GM23338 (cell line): ENCODE results near the gene GASK1B. TPM values are rescaled to one million over a fixed set of nuclear protein-coding genes. Genes with fewer than 3 reads are reported as not detected.

Source experiments
- ATAC-seq: fragments of 200-7000 bp; cut with Tn5 transposase; 3 replicates; pipeline ENCODE4 v1.9.1; 2020
- DNase-seq: peaks from one replicate; pipeline ENCODE4 v3.0.0-alpha.2; 2015; ENCODE audit warnings: low spot score
- H2AFZ ChIP-seq: fragments of 200-600 bp; sonication (generic); 2 replicates; pipeline ENCODE4 v1.8.0; 2016; ENCODE audit warnings: antibody characterized with exemption, mild to moderate bottlenecking, moderate library complexity
- H3F3A ChIP-seq: fragments of 200-600 bp; sonication (generic); replicated peaks from 2 replicates; pipeline ENCODE4 v1.8.0; 2017; ENCODE audit warnings: antibody characterized with exemption, mixed run types, low read depth
- H3K27ac ChIP-seq: fragments of 200-600 bp; sonication (generic); 2 replicates; pipeline ENCODE4 v1.6.1; 2016; ENCODE audit warnings: low read depth
- H3K27me3 ChIP-seq: fragments of 200-600 bp; sonication (generic); 2 replicates; pipeline ENCODE4 v1.8.0; 2016; ENCODE audit warnings: mild to moderate bottlenecking, mixed run types, moderate library complexity; ENCODE audit not compliant: insufficient read depth
- H3K36me3 ChIP-seq: fragments of 200-600 bp; sonication (generic); 2 replicates; pipeline ENCODE4 v1.8.0; 2016; ENCODE audit warnings: mild to moderate bottlenecking; ENCODE audit not compliant: insufficient read depth
- H3K4me1 ChIP-seq: fragments of 200-600 bp; sonication (generic); 2 replicates; pipeline ENCODE4 v1.8.0; 2016; ENCODE audit warnings: mild to moderate bottlenecking, moderate library complexity; ENCODE audit not compliant: insufficient read depth
- H3K4me2 ChIP-seq: fragments of 200-600 bp; sonication (generic); 2 replicates; pipeline ENCODE4 v1.7.1; 2017; ENCODE audit warnings: mixed run types
- H3K4me3 ChIP-seq: fragments of 200-600 bp; sonication (generic); 2 replicates; pipeline ENCODE4 v1.6.1; 2016; ENCODE audit warnings: mixed run types
- H3K79me2 ChIP-seq: fragments of 200-600 bp; sonication (generic); replicated peaks from 2 replicates; pipeline ENCODE4 v1.8.0; 2017; ENCODE audit warnings: mild to moderate bottlenecking; ENCODE audit not compliant: insufficient read depth
- H3K9me2 ChIP-seq: fragments of 200-600 bp; sonication (generic); 2 replicates; pipeline ENCODE4 v1.8.0; 2017; ENCODE audit not compliant: insufficient read depth
- H4K20me1 ChIP-seq: fragments of 200-600 bp; sonication (generic); replicated peaks from 2 replicates; pipeline ENCODE4 v1.8.0; 2017; ENCODE audit warnings: mild to moderate bottlenecking; ENCODE audit not compliant: insufficient read depth
- H3K27ac Mint-ChIP-seq: 2 replicates; pipeline ENCODE4 v1.8.0; 2020; ENCODE audit warnings: inconsistent platforms, mild to moderate bottlenecking, moderate library complexity, mixed read lengths
- H3K27me3 Mint-ChIP-seq: 3 replicates; pipeline ENCODE4 v1.8.0; 2022; ENCODE audit warnings: low read depth, mild to moderate bottlenecking, moderate library complexity, mixed read lengths, inconsistent platforms; ENCODE audit not compliant: insufficient read depth, poor library complexity
- H3K36me3 Mint-ChIP-seq: 3 replicates; pipeline ENCODE4 v1.8.0; 2021; ENCODE audit warnings: low read depth, mild to moderate bottlenecking, inconsistent platforms, moderate library complexity, mixed read lengths
- H3K4me1 Mint-ChIP-seq: 3 replicates; pipeline ENCODE4 v1.8.0; 2020; ENCODE audit warnings: mild to moderate bottlenecking, inconsistent platforms, mixed read lengths
- H3K4me3 Mint-ChIP-seq: 3 replicates; pipeline ENCODE4 v1.8.0; 2021; ENCODE audit warnings: moderate library complexity, mild to moderate bottlenecking, inconsistent platforms, mixed read lengths
- H3K9me3 Mint-ChIP-seq: 3 replicates; pipeline ENCODE4 v1.8.0; 2020; ENCODE audit warnings: moderate library complexity, mild to moderate bottlenecking, inconsistent platforms, mixed read lengths
- CREB1 ChIP-seq: fragments of 250-450 bp; sonication (Bioruptor Pico); IDR thresholded peaks from 2 replicates; pipeline ENCODE4 v1.5.0; 2020; ENCODE audit warnings: low read depth, mild to moderate bottlenecking, moderate library complexity
- ETS1 ChIP-seq: IDR thresholded peaks from 2 replicates; pipeline ENCODE4 v1.6.1; 2016; ENCODE audit warnings: antibody characterized with exemption
- EZH2 ChIP-seq: fragments of 200-600 bp; sonication (generic); IDR thresholded peaks from one replicate; pipeline ENCODE4 v1.8.0; 2017; ENCODE audit warnings: antibody characterized with exemption, mild to moderate bottlenecking, low read depth; ENCODE audit not compliant: unreplicated experiment
- EZH2phosphoT487 ChIP-seq: fragments of 200-600 bp; sonication (generic); IDR thresholded peaks from one replicate; pipeline ENCODE4 v1.8.1; 2018; ENCODE audit warnings: antibody characterized with exemption; ENCODE audit not compliant: unreplicated experiment
- JUNB ChIP-seq: IDR thresholded peaks from one replicate; pipeline ENCODE4 v1.6.1; 2016; ENCODE audit warnings: antibody characterized with exemption; ENCODE audit not compliant: unreplicated experiment
- NANOG ChIP-seq: IDR thresholded peaks from 2 replicates; pipeline ENCODE4 v1.6.1; 2016; ENCODE audit warnings: antibody characterized with exemption, borderline replicate concordance
- POLR2AphosphoS5 ChIP-seq: IDR thresholded peaks from 2 replicates; pipeline ENCODE4 v1.6.1; 2016; ENCODE audit warnings: antibody characterized with exemption, low read depth
- STAT1 ChIP-seq: IDR thresholded peaks from one replicate; pipeline ENCODE4 v1.6.1; 2016; ENCODE audit warnings: antibody characterized with exemption; ENCODE audit not compliant: unreplicated experiment
- ZNF114 ChIP-seq: fragments of 250-450 bp; sonication (Bioruptor Pico); IDR thresholded peaks from 2 replicates; pipeline ENCODE4 v1.5.0; 2020; ENCODE audit warnings: mild to moderate bottlenecking, moderate library complexity
- ZNF331 ChIP-seq: fragments of 250-450 bp; sonication (Bioruptor Pico); IDR thresholded peaks from 2 replicates; pipeline ENCODE4 v1.5.0; 2020; ENCODE audit warnings: low read depth, mild to moderate bottlenecking, moderate library complexity
- polyA plus RNA-seq: library from polyadenylated mRNA; unstranded; fragments of >200 nt; fragmentation: Nextera tagmentation; extraction: Ambion mirVana; gene quantifications from 2 replicates; pipeline ENCODE4 v1.2.1, GENCODE V29; 2016
- total RNA-seq: library from RNA; depleted of rRNA; stranded (reverse); fragments of >200 nt; shearing (Covaris generic); gene quantifications from 2 replicates; pipeline ENCODE4 v1.2.3, GENCODE V29; 2014
- TF ChIP-seq, protein P1 (sequence below): IDR thresholded peaks from one replicate; pipeline ENCODE4 v1.6.1; 2018; ENCODE audit warnings: antibody characterized with exemption; ENCODE audit not compliant: unreplicated experiment
- TF ChIP-seq, protein P2 (sequence below), 2 experiments: fragments of 200-600 bp in 1 of 2; sonication (generic) in 1 of 2; conservative IDR thresholded peaks; 2 replicates each; pipeline versions ENCODE4 v1.5.1 to v1.6.1; 2016 to 2017; ENCODE audit warnings: antibody characterized with exemption in 2 of 2, low read depth in 2 of 2, mild to moderate bottlenecking in 2 of 2, moderate library complexity in 1 of 2
- TF ChIP-seq, protein P3 (sequence below): fragments of 250-450 bp; sonication (Bioruptor Pico); IDR thresholded peaks from 2 replicates; pipeline ENCODE4 v1.5.0; 2020; ENCODE audit warnings: mild to moderate bottlenecking, moderate library complexity

Gene GASK1B
- total and polyA plus RNA-seq, 2 experiments from 2014 or later: not detected

DNA sequence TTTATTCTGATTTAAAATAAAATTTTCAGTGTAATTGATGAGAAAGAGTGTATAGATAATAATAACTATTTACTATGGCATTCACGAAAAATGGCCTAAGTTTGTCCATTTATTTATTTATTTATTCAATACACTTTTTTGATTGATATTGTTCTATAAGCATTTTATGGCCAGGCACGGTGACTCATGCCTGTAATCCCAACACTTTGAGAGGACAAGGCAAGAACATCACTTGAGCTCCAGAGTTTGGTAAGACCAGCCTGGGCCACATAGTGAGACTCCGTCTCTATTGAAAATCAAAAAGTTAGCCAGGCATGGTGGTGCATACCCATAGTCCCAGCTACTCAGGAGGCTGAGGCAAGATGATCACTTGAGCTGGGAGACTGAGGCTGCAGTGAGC lies 25.7 kb downstream of the GASK1B start:
- ATAC-seq: no peak

More for the DNA sequence above, 25.7 kb downstream of the GASK1B start:
- no peaks in the 10 kb centered on the region for H3K27me3 ChIP-seq
- H3K27ac Mint-ChIP-seq: no peak overlapping the region
- no peaks in the 10 kb centered on the region for H3K79me2 ChIP-seq
- no peak overlapping the region for H2AFZ ChIP-seq
- peaks cover 6% of the 10 kb centered on the region; the same call in 1 of the 2 replicates for H3K9me2 ChIP-seq
- H3K27ac ChIP-seq: no peak overlapping the region
- H3K4me2 ChIP-seq: no peak overlapping the region
- TF ChIP-seq STAT1 (no peak), ZNF114 (CRISPR knock-in tag) (no peak), ETS1 (no peak), NANOG (no peak), EZH2 (no peak), EZH2phosphoT487 (no peak), POLR2AphosphoS5 (no peak), JUNB (no peak), CREB1 (CRISPR knock-in tag) (no peak), ZNF331 (CRISPR knock-in tag) (no peak)
- TF ChIP-seq, protein P1, sequence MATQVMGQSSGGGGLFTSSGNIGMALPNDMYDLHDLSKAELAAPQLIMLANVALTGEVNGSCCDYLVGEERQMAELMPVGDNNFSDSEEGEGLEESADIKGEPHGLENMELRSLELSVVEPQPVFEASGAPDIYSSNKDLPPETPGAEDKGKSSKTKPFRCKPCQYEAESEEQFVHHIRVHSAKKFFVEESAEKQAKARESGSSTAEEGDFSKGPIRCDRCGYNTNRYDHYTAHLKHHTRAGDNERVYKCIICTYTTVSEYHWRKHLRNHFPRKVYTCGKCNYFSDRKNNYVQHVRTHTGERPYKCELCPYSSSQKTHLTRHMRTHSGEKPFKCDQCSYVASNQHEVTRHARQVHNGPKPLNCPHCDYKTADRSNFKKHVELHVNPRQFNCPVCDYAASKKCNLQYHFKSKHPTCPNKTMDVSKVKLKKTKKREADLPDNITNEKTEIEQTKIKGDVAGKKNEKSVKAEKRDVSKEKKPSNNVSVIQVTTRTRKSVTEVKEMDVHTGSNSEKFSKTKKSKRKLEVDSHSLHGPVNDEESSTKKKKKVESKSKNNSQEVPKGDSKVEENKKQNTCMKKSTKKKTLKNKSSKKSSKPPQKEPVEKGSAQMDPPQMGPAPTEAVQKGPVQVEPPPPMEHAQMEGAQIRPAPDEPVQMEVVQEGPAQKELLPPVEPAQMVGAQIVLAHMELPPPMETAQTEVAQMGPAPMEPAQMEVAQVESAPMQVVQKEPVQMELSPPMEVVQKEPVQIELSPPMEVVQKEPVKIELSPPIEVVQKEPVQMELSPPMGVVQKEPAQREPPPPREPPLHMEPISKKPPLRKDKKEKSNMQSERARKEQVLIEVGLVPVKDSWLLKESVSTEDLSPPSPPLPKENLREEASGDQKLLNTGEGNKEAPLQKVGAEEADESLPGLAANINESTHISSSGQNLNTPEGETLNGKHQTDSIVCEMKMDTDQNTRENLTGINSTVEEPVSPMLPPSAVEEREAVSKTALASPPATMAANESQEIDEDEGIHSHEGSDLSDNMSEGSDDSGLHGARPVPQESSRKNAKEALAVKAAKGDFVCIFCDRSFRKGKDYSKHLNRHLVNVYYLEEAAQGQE: no peak
- TF ChIP-seq, protein P2, sequence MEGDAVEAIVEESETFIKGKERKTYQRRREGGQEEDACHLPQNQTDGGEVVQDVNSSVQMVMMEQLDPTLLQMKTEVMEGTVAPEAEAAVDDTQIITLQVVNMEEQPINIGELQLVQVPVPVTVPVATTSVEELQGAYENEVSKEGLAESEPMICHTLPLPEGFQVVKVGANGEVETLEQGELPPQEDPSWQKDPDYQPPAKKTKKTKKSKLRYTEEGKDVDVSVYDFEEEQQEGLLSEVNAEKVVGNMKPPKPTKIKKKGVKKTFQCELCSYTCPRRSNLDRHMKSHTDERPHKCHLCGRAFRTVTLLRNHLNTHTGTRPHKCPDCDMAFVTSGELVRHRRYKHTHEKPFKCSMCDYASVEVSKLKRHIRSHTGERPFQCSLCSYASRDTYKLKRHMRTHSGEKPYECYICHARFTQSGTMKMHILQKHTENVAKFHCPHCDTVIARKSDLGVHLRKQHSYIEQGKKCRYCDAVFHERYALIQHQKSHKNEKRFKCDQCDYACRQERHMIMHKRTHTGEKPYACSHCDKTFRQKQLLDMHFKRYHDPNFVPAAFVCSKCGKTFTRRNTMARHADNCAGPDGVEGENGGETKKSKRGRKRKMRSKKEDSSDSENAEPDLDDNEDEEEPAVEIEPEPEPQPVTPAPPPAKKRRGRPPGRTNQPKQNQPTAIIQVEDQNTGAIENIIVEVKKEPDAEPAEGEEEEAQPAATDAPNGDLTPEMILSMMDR (conservative IDR thresholded peaks at IDR 0.05; ENCODE audit: low read depth in 2 of 2): no peak
- TF ChIP-seq, protein P3, sequence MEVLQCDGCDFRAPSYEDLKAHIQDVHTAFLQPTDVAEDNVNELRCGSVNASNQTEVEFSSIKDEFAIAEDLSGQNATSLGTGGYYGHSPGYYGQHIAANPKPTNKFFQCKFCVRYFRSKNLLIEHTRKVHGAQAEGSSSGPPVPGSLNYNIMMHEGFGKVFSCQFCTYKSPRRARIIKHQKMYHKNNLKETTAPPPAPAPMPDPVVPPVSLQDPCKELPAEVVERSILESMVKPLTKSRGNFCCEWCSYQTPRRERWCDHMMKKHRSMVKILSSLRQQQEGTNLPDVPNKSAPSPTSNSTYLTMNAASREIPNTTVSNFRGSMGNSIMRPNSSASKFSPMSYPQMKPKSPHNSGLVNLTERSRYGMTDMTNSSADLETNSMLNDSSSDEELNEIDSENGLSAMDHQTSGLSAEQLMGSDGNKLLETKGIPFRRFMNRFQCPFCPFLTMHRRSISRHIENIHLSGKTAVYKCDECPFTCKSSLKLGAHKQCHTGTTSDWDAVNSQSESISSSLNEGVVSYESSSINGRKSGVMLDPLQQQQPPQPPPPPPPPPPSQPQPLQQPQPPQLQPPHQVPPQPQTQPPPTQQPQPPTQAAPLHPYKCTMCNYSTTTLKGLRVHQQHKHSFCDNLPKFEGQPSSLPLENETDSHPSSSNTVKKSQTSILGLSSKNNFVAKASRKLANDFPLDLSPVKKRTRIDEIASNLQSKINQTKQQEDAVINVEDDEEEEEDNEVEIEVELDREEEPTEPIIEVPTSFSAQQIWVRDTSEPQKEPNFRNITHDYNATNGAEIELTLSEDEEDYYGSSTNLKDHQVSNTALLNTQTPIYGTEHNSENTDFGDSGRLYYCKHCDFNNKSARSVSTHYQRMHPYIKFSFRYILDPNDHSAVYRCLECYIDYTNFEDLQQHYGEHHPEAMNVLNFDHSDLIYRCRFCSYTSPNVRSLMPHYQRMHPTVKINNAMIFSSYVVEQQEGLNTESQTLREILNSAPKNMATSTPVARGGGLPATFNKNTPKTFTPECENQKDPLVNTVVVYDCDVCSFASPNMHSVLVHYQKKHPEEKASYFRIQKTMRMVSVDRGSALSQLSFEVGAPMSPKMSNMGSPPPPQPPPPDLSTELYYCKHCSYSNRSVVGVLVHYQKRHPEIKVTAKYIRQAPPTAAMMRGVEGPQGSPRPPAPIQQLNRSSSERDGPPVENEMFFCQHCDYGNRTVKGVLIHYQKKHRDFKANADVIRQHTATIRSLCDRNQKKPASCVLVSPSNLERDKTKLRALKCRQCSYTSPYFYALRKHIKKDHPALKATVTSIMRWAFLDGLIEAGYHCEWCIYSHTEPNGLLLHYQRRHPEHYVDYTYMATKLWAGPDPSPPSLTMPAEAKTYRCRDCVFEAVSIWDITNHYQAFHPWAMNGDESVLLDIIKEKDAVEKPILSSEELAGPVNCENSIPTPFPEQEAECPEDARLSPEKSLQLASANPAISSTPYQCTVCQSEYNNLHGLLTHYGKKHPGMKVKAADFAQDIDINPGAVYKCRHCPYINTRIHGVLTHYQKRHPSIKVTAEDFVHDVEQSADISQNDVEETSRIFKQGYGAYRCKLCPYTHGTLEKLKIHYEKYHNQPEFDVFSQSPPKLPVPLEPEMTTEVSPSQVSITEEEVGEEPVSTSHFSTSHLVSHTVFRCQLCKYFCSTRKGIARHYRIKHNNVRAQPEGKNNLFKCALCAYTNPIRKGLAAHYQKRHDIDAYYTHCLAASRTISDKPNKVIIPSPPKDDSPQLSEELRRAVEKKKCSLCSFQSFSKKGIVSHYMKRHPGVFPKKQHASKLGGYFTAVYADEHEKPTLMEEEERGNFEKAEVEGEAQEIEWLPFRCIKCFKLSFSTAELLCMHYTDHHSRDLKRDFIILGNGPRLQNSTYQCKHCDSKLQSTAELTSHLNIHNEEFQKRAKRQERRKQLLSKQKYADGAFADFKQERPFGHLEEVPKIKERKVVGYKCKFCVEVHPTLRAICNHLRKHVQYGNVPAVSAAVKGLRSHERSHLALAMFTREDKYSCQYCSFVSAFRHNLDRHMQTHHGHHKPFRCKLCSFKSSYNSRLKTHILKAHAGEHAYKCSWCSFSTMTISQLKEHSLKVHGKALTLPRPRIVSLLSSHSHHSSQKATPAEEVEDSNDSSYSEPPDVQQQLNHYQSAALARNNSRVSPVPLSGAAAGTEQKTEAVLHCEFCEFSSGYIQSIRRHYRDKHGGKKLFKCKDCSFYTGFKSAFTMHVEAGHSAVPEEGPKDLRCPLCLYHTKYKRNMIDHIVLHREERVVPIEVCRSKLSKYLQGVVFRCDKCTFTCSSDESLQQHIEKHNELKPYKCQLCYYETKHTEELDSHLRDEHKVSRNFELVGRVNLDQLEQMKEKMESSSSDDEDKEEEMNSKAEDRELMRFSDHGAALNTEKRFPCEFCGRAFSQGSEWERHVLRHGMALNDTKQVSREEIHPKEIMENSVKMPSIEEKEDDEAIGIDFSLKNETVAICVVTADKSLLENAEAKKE: no peak
- H3K4me1 ChIP-seq: no peaks in the 10 kb centered on the region
- no peaks in the 10 kb centered on the region for H3F3A ChIP-seq
- no peaks in the 10 kb centered on the region for H3K36me3 ChIP-seq
- no peaks in the 10 kb centered on the region for H4K20me1 ChIP-seq
- H3K36me3 Mint-ChIP-seq: no peaks in the 10 kb centered on the region
- no peak overlapping the region for H3K4me3 Mint-ChIP-seq
- no peaks in the 10 kb centered on the region for H3K4me1 Mint-ChIP-seq
- peaks cover 3% of the 10 kb centered on the region; the same call in 1 of the 3 replicates for H3K9me3 Mint-ChIP-seq
- DNase-seq: no peak
- no peak overlapping the region for H3K4me3 ChIP-seq
- H3K27me3 Mint-ChIP-seq: no peaks in the 10 kb centered on the region
